Measurements from ENCODE around the gene SUMO2. TPM values are rescaled to one million over a fixed set of nuclear protein-coding genes. Genes with fewer than 3 reads are reported as not detected.
"Not testable (repeated sequence)": the region's sequence is repeated elsewhere in the genome, so short reads cannot be mapped to it uniquely, and the experiment has no call there.

SUMO2 gene
- total RNA-seq, 1 donor: 92.6 TPM

DNA sequence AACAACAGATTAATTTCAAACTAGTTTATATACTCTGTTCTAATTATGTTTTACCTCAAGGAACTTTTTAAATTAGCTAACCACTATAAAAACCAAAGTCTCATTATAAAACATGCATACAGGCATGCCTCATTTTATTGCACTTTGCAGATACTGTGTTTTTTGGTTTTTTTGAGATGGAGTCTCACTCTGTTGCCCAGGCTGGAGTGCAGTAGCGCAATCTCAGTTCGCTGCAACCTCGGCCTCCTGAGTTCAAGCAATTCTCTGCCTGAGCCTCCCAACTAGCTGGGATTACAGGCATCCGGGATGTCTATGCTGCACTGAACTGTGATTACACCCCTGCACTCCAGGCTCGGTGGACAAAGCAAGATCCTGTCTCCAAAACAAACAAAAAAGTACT, 19.7 kb downstream of the SUMO2 start:
- Histone ChIP-seq H3K27me3 (ENCODE audit: insufficient read depth, low read length) (no peaks in the 10 kb centered on the region), H3K4me3 (ENCODE audit: insufficient read depth, low read length) (no peak overlapping the region), H3K36me3 (ENCODE audit: insufficient read depth, low read length) (peaks cover 17% of the 10 kb centered on the region), H3K27ac (ENCODE audit: low read depth, low read length) (no peak overlapping the region), H2AFZ (ENCODE audit: low read length) (no peak overlapping the region), H3K9me3 (ENCODE audit: low read depth, low read length) (no peaks in the 10 kb centered on the region), H3K79me2 (ENCODE audit: insufficient read depth, low read length) (peaks cover 2% of the 10 kb centered on the region), H3K4me2 (ENCODE audit: insufficient read depth, low read length) (no peak overlapping the region), H3K4me1 (ENCODE audit: insufficient read depth, low read length) (peaks cover 9% of the 10 kb centered on the region), H4K20me1 (ENCODE audit: insufficient read depth, low read length) (no peaks in the 10 kb centered on the region)
- no peak for DNase-seq (ENCODE audit: insufficient read length, low spot score, missing footprints)
- no peak for TF ChIP-seq CTCF (IDR thresholded peaks at IDR 0.05; ENCODE audit: extremely low read depth, low read depth, low read length)

- Histone ChIP-seq H3K4me2 (ENCODE audit: insufficient read depth, low read length) (no peak overlapping the region), H4K20me1 (ENCODE audit: insufficient read depth, low read length) (no peaks in the 10 kb centered on the region), H3K4me1 (ENCODE audit: insufficient read depth, low read length) (peaks cover 9% of the 10 kb centered on the region), H3K9me3 (ENCODE audit: low read depth, low read length) (no peaks in the 10 kb centered on the region), H3K27ac (ENCODE audit: low read depth, low read length) (no peak overlapping the region), H3K27me3 (ENCODE audit: insufficient read depth, low read length) (no peaks in the 10 kb centered on the region), H3K4me3 (ENCODE audit: insufficient read depth, low read length) (no peak overlapping the region), H2AFZ (ENCODE audit: low read length) (no peak overlapping the region), H3K79me2 (ENCODE audit: insufficient read depth, low read length) (no peaks in the 10 kb centered on the region), H3K36me3 (ENCODE audit: insufficient read depth, low read length) (no peaks in the 10 kb centered on the region)
- DNase-seq (ENCODE audit: insufficient read length, low spot score, missing footprints): peak; percentile 58
- no peak for TF ChIP-seq CTCF (IDR thresholded peaks at IDR 0.05; ENCODE audit: extremely low read depth, low read depth, low read length)
Observed at GRCh38 chr17:75160211-75160610, 22.5 kb downstream of the SUMO2 start.

DNA sequence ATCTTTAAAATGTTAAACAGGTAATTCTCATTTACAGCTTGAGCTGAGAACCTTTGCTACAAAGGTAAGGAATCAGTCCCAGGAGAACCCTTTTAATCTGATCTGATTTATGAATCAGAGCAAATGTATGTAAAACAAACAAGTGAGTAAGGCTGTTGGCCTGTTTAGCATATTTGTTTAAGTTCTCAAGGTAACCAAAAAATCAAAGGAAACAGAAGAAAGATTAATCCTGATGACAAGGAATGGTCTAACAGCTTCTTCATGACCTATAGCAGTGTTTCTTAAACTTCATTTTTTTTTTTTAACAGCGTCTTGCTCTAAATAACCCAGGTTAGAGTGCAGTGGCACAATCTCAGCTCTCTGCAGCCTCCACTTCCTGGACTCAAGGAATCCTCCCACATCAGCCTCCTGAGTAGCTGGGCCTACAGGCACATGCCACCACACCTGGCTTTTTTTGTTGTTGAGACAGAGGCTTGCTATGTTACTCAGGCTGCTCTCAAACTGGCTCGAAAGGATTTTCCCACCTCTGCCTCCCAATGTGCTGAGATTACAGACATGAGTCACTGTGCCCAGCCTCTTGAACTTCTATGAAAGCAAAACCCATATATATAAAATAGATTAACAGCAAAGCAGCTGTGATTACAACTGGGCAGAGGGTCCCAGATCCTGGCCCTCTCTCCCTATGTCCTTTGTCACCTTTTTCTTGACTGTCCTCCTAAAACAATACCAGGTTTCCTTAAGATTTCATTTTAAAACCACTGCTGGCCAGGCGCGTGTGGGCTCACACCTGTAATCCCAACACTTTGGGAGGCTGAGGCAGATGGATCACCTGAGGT, 23.3 kb downstream of the SUMO2 start:
- no peaks in the 10 kb centered on the region for H3K9me3 ChIP-seq (ENCODE audit: low read depth, low read length)
- H4K20me1 ChIP-seq (ENCODE audit: insufficient read depth, low read length): no peaks in the 10 kb centered on the region
- no peaks in the 10 kb centered on the region for H3K27me3 ChIP-seq (ENCODE audit: insufficient read depth, low read length)
- H3K4me3 ChIP-seq (ENCODE audit: insufficient read depth, low read length): no peak overlapping the region
- H3K36me3 ChIP-seq (ENCODE audit: insufficient read depth, low read length): no peaks in the 10 kb centered on the region
- H3K79me2 ChIP-seq (ENCODE audit: insufficient read depth, low read length): no peaks in the 10 kb centered on the region
- H3K4me1 ChIP-seq (ENCODE audit: insufficient read depth, low read length): peaks cover 14% of the 10 kb centered on the region
- no peak overlapping the region for H2AFZ ChIP-seq (ENCODE audit: low read length)
- no peak for TF ChIP-seq CTCF (IDR thresholded peaks at IDR 0.05; ENCODE audit: extremely low read depth, low read depth, low read length)
- H3K27ac ChIP-seq (ENCODE audit: low read depth, low read length): peak overlapping the region; percentile 51
- no peak overlapping the region for H3K4me2 ChIP-seq (ENCODE audit: insufficient read depth, low read length)
- DNase-seq (ENCODE audit: insufficient read length, low spot score, missing footprints): peak; percentile 63

- not testable (repeated sequence) for DNase-seq (ENCODE audit: insufficient read length, low spot score, missing footprints); H2AFZ ChIP-seq (ENCODE audit: low read length); H3K27ac ChIP-seq (ENCODE audit: low read depth, low read length); H4K20me1 ChIP-seq (ENCODE audit: insufficient read depth, low read length); H3K36me3 ChIP-seq (ENCODE audit: insufficient read depth, low read length); H3K9me3 ChIP-seq (ENCODE audit: low read depth, low read length); H3K79me2 ChIP-seq (ENCODE audit: insufficient read depth, low read length); H3K4me2 ChIP-seq (ENCODE audit: insufficient read depth, low read length); H3K4me3 ChIP-seq (ENCODE audit: insufficient read depth, low read length); H3K27me3 ChIP-seq (ENCODE audit: insufficient read depth, low read length)
- H3K4me1 ChIP-seq (ENCODE audit: insufficient read depth, low read length): peaks cover 14% of the 10 kb centered on the region
Observed at GRCh38 chr17:75158480-75158879, 24.3 kb downstream of the SUMO2 start.
